GM18858 (cell line): ENCODE results near the gene HTR1B.

ENCODE experiments used
- ATAC-seq: cut with Tn5 transposase; IDR thresholded peaks from one replicate; pipeline ENCODE4 v1.9.1; 2021; ENCODE audit not compliant: unreplicated experiment

HTR1B gene

GRCh38 chr6:77456531-77457248 lies 6.6 kb downstream of the HTR1B start:
- no peak for ATAC-seq

DNA sequence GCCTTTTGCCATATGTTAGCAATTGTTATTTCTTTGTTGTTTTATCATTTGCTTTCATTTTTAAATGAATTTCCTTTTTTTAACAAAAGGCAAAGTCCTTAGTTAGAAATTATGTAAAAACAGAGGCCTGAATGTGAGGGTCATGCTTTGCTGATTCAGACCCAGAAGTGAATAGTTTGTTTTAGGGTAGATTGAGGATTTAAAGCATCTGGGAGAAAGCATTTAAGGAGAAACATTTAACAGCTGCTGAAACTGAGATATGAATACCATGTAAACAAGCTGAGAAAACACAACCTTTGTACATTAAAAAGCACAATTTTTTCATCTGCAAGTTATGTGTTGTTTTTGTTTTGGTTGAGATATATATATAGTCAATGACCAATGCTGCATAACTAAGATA lies 8.0 kb downstream of the HTR1B start:
- no peak for ATAC-seq

GRCh38 chr6:77454386-77454785 lies 8.9 kb downstream of the HTR1B start:
- no peak for ATAC-seq

- ATAC-seq, result no peak
Observed at GRCh38 chr6:77451466-77451865, 11.8 kb downstream of the HTR1B start.

DNA sequence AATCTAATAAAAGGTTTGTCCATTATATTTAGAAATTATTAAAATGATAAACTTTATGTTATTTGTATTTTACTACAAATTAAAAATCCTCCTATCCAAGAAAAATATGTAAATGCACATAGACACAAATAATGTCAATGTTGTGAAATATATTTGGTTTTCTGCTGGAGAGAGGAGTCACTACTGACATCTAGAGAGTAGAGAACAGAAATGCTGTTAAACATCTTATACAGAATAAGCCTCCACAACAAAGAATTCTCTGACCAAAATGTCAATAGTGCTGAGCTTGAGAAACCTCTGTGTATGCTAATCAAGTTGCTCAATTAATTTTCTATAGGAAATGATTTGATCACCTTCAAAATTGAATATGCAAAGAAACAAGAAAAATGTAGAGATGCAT lies 12.4 kb downstream of the HTR1B start:
- ATAC-seq, result no peak

GRCh38 chr6:77448546-77448945 lies 14.7 kb downstream of the HTR1B start:
- ATAC-seq, result no peak

DNA sequence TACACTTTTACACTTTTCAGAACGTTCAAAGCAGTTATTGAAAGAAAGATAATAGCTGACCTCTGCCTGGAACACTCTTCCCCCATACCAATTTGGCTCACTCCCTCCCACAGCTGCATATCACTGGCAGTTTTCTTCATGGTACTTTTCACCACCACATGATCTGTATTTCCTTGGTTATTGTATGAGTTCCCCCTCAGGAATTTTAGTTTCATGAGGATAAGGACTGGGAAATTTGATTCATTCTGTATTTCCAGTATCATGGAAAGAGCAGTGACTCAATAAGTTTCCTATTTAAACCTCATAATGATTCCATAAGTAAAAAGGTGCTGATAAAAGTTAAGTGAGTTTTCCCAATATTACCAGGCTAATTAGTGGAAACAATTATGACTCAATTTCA lies 16.0 kb downstream of the HTR1B start:
- ATAC-seq, result no peak

DNA sequence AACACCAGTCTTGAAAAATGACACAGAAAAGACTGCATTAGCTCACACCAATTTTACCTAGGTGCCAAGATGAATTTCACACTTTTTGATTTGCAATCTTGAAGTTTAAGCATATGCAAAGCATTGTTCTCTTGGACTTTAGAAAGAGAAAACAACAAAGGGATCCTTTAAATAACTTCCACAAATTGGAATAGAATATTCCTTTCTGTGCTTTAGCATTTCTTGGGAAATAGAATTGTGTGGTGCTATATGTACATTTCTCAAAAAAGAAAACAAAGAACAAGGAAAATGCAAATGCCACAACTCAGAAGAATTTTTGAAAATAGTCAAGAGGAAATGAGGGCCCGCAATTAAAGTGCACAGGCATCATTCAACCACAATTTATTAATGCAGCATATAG lies 17.0 kb downstream of the HTR1B start:
- no peak for ATAC-seq

DNA sequence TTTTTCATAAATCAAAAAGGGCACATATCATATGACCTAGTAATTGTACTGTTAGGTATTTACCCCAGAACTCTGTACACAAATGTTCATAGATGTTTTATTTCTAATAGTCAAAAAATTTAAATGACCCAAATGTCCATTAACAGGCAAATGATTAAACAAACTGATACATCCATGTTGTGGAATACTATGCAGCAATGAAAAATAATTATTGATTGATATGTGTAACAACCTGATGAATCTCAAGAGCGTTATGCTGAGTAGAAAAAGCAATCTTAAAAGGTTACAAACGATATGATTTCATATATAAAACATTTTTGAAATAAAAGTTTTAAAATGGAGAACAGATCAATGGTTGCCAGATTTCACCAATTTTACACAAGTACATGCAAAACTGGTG lies 18.1 kb downstream of the HTR1B start:
- no peak for ATAC-seq

DNA sequence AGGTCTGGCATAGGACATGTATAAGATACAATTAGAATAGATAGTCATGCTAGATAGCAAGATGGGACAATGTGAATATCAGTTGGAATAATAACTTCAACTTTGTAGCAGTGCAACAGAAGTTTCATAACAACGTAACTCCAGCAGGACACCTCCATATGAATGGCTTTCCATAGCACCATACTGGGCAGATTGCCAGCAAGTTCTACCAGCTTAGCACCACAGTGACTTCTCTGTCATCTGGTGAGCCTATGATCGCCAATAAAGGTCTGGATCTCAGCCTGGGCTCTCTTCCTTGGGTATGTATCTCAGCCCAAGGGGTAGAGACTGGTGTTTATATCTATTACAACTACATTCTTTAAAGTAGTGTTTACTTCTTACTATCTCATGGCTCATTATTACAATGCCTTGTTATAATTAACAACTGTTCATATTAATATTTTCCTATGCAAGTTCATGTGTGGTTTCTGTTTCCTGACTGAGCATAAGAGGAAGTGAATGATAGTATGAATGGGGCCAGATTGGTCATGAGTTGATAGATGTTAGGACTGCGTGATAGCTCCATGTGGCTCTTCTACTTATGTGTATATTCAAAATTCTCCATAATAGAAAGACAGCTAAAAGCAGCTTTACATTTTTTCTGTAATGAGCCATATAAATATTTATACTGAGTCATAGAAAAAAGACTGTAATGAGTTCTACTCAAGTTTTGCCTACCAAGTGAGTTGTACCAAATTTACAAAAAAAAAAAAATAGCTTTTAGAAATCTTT lies 22.9 kb downstream of the HTR1B start:
- no peak for ATAC-seq

GRCh38 chr6:77433888-77434287 lies 29.4 kb downstream of the HTR1B start:
- ATAC-seq, result no peak

- no peak for ATAC-seq
Observed at GRCh38 chr6:77430504-77430903, 32.8 kb downstream of the HTR1B start.

DNA sequence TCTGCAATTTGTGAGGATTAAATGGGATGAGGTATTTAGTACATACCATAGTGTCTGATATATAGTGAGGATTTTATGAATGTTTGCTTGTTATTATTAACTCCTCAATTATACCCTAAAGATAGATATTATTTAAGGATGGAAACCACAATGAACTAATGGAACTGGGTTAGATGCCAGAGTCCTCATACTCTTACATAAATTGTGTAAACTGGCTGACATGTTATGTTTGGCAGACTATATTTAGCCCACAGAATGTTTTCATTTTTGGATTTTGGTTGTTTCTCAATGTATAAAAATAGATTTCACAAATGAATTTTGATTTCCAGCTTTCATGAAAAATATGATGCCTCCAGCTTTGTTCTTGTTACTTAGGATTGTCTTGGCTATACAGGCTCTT lies 37.6 kb downstream of the HTR1B start:
- no peak for ATAC-seq

GRCh38 chr6:77425216-77425615 lies 38.1 kb downstream of the HTR1B start:
- no peak for ATAC-seq

DNA sequence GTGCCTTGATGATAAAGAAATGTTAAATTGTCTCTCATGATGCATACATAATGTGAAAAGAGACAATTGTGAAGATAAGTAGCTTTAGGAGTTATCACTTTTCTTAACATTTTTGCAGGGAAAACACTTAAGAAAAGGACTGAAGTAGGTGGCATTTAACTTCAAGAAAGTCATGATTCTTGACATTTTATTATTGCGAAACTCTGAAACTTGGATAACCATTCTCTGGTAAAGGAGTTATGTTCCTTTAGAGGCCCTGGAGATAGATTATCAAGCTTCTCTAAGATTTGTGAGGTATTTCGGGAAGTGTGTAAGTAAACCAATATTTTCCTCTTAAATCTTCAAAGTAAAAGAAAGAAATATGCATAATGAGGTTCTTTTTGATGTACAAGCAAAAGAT lies 38.5 kb downstream of the HTR1B start:
- no peak for ATAC-seq

DNA sequence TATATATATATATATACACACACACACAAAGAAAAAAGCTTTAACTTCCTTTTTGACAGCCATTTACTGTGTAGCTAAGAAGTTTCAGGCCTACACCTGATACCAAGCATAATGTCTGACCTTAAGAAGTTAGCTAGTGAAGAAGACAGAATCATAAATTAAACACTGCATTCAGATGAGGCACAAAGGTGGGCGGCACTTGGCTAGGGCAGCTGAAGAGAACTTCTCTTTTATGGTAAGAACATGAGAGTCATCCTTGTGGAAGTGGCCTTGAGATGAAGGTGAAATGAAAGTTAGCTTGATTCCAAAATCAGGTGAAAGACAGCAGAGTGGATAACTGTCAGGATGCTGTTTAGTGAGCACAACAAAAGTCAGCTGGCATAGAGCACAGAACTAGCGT lies 46.5 kb downstream of the HTR1B start:
- ATAC-seq, result no peak

GRCh38 chr6:77415706-77416105 lies 47.6 kb downstream of the HTR1B start:
- ATAC-seq, result no peak
